ENCODE results near the gene ELP5.

The ELP5 gene

DNA sequence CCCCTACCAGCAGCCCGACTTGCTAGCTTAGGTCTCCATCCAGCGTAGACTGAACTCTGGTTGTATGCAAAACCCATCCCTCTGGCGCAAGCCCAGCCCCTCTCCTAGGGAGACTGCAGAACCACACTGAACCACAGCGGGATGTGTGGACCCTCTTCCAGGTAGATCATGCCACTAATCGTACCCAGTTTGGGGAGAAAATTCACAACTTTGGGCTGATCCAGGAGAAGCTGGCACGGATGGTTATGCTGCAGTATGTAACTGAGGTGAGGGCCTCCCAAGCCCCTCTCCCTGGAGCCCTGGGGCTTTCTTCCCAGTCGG is 29.1 kb upstream of the ELP5 start:
- CTCF ChIA-PET: interaction anchor here (0.9 kb wide), 1 partner anchor 16 kb away, joined by 3 read pairs; no protein-coding TSS in a partner anchor
- POLR2A ChIA-PET (ENCODE audit: low non-redundant PET): no interaction called here
- H3K27ac ChIP-seq: peak overlapping the region; percentile 99
- TF ChIP-seq, protein P1, sequence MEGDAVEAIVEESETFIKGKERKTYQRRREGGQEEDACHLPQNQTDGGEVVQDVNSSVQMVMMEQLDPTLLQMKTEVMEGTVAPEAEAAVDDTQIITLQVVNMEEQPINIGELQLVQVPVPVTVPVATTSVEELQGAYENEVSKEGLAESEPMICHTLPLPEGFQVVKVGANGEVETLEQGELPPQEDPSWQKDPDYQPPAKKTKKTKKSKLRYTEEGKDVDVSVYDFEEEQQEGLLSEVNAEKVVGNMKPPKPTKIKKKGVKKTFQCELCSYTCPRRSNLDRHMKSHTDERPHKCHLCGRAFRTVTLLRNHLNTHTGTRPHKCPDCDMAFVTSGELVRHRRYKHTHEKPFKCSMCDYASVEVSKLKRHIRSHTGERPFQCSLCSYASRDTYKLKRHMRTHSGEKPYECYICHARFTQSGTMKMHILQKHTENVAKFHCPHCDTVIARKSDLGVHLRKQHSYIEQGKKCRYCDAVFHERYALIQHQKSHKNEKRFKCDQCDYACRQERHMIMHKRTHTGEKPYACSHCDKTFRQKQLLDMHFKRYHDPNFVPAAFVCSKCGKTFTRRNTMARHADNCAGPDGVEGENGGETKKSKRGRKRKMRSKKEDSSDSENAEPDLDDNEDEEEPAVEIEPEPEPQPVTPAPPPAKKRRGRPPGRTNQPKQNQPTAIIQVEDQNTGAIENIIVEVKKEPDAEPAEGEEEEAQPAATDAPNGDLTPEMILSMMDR (conservative IDR thresholded peaks at IDR 0.05; ENCODE audit: low read depth): no peak
- no peak for DNase-seq (ENCODE audit: low spot score)

DNA sequence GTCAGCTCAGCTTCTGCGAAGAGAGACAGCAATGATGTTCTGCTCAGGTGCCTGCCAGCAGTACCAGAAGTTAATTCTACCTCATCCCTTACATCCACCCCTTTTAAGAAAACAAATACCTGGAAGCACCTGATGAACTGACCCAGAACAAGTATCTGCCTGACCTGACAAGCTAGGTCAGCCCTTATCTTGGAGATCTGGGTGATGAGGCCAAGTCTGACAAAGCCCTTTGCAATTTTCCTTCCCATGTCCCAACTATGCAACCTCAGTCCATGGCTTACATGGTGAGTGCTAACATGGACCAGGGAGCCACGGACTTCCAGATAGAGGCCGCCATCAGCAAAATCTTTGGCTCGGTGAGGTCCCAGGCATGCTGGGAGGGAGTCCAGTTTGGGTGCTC is 28.6 kb upstream of the ELP5 start:
- POLR2A ChIA-PET (ENCODE audit: low non-redundant PET): no interaction called here
- CTCF ChIA-PET: no interaction called here
- DNase-seq (ENCODE audit: low spot score): no peak
- peak overlapping the region; percentile 99 for H3K27ac ChIP-seq
- TF ChIP-seq, protein P1 (conservative IDR thresholded peaks at IDR 0.05; ENCODE audit: low read depth): no peak

DNA sequence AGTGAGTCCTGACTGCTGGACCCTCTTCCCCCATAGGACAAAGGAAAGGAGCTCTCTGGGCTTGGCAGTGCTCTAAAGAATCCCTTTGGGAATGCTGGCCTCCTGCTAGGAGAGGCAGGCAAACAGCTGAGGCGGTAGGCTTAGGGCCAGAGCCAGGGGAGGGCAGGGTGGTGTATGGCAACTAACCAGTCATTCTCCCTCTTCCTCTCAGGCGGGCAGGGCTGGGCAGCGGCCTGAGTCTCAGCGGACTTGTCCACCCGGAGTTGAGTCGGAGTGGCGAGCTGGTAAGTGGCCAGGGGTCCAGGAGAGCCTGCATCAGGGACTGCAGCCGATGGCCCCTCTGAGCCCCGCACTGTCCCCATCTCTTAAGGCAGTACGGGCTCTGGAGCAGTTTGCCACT is 27.9 kb upstream of the ELP5 start:
- CTCF ChIA-PET: interaction anchor here (0.6 kb wide), 1 partner anchor 8 kb away, joined by 3 read pairs; no protein-coding TSS in a partner anchor
- DNase-seq (ENCODE audit: low spot score): no peak
- peak overlapping the region; percentile 99 for H3K27ac ChIP-seq
- TF ChIP-seq, protein P1 (conservative IDR thresholded peaks at IDR 0.05; ENCODE audit: low read depth): no peak
- POLR2A ChIA-PET (ENCODE audit: low non-redundant PET): no interaction called here

DNA sequence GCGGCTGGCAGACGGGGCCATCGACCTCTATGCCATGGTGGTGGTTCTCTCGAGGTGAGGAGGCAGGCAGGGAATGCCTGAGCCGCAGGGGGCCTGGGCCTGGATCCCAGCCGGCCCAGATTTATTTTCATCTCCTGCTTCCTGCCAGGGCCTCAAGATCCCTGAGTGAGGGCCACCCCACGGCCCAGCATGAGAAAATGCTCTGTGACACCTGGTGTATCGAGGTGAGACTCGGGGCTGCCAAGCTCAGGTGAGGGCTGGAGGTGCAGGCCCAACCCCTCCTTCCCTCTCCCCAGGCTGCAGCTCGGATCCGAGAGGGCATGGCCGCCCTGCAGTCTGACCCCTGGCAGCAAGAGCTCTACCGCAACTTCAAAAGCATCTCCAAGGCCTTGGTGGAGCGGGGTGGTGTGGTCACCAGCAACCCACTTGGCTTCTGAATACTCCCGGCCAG is 27.3 kb upstream of the ELP5 start:
- peak overlapping the region; percentile 99 for H3K27ac ChIP-seq
- no peak for DNase-seq (ENCODE audit: low spot score)
- POLR2A ChIA-PET (ENCODE audit: low non-redundant PET): no interaction called here
- TF ChIP-seq, protein P1 (conservative IDR thresholded peaks at IDR 0.05; ENCODE audit: low read depth): no peak
- CTCF ChIA-PET: interaction anchor here (0.6 kb wide), 2 partner anchors 8 to 60 kb away, joined by 3 to 4 read pairs; no protein-coding TSS in a partner anchor

DNA sequence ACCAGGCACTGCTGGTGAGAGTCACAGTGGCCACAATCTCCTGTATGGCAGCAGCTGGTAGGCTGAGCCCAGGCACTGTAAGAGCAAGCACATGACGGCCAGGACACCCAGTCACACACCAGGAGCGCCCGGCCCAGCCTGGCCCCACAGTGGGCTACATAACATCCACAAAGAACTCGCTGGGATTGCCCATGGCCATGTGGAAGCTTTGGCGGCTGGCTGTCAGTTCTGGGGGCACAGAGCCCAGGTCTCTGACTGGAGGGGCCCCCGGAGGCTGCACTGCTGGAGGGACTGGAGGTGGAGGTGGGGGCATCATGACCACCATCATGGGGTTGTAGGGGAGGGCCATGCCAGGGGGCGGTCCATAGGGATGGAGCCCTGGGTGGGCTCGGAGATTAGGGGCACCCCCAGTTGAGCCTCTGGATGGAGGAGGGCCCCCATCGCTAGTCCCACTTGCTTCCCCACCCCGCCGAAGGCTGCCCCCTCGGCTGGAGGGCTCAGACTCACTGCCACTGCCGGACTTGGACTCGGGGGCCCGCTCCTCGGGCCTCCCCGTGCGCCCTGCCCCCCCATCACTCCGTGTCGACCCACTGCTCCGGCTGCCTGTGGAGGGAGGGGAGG is 26.2 kb upstream of the ELP5 start:
- ChIA-PET CTCF (no interaction called here), POLR2A (ENCODE audit: low non-redundant PET) (no interaction called here)
- TF ChIP-seq, protein P1 (conservative IDR thresholded peaks at IDR 0.05; ENCODE audit: low read depth): no peak
- H3K27ac ChIP-seq: peak overlapping the region; percentile 99
- no peak for DNase-seq (ENCODE audit: low spot score)

DNA sequence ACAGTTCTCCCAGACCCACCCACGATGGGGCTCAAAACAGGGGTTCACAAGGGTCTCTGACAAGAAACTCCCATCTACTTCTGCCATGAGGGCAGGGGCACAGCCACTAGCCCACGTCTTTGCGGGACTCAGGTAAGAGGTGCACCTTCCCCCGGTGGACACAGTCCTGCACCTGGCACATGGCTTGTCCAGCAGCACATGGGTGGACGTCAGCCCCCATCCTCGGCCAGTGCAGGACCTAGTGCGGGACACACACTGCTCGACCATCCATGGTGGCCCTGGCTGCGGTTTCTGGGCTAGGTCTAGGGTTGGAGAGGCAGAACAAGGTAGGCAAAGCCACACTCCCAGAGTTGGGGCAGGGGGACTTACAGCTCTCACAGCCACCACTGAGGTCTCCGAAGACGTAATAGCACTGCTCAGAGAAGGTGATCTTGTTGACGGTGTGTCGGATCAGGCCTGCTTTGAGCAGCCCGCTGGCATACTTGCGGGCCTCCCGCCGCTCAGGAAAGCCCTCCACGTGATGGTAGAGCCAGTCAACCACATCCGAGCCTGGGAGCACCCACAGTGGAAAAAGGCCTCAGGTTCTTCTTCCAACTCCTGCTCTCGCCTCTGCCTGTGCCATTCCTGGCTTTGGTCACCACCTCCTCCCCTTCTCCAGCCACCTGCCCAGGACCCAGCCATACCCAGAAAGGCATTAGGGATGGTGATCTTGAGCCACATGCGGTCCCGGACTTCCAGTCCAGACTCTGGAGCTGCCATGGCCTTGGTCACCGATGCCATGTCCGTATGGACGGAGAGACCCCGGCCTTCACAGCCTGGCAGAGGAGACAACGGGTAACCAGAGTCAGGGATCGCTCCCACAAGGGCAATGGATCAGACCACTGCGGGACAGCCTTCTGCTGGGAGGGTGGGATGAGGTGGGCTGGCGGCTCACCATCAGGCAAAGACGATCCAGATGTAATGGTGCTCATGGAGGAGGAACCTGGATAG is 25.0 kb upstream of the ELP5 start:
- TF ChIP-seq, protein P1 (conservative IDR thresholded peaks at IDR 0.05; ENCODE audit: low read depth): no peak
- H3K27ac ChIP-seq: peak overlapping the region; percentile 99
- no peak for DNase-seq (ENCODE audit: low spot score)
- ChIA-PET CTCF (no interaction called here), POLR2A (ENCODE audit: low non-redundant PET) (no interaction called here)
